Measurements from ENCODE around the gene IGIP.

IGIP gene

GRCh38 chr5:140084541-140084940, 41.2 kb upstream of the IGIP start:
- Histone ChIP-seq H3K36me3 (ENCODE audit: low read depth) (no peaks in the 10 kb centered on the region), H3K9me3 (ENCODE audit: severe bottlenecking) (no peaks in the 10 kb centered on the region), H3K4me1 (ENCODE audit: insufficient read depth, poor library complexity, severe bottlenecking) (no peaks in the 10 kb centered on the region), H3K4me3 (ENCODE audit: severe bottlenecking) (no peak overlapping the region), H3K27ac (ENCODE audit: poor library complexity, severe bottlenecking) (no peak overlapping the region), H3K27me3 (ENCODE audit: insufficient read depth, poor library complexity, severe bottlenecking) (no peaks in the 10 kb centered on the region)
- no peak for DNase-seq (ENCODE audit: low spot score)
- no peak for TF ChIP-seq CTCF (IDR thresholded peaks at IDR 0.05; ENCODE audit: poor library complexity, severe bottlenecking)
- ATAC-seq (ENCODE audit: low read depth), result no peak

- TF ChIP-seq CTCF (IDR thresholded peaks at IDR 0.05; ENCODE audit: poor library complexity, severe bottlenecking), result no peak
- Histone ChIP-seq H3K4me3 (ENCODE audit: severe bottlenecking) (no peak overlapping the region), H3K9me3 (ENCODE audit: severe bottlenecking) (no peaks in the 10 kb centered on the region), H3K36me3 (ENCODE audit: low read depth) (no peaks in the 10 kb centered on the region), H3K27ac (ENCODE audit: poor library complexity, severe bottlenecking) (no peak overlapping the region), H3K4me1 (ENCODE audit: insufficient read depth, poor library complexity, severe bottlenecking) (no peaks in the 10 kb centered on the region), H3K27me3 (ENCODE audit: insufficient read depth, poor library complexity, severe bottlenecking) (no peaks in the 10 kb centered on the region)
- DNase-seq (ENCODE audit: low spot score) (no peak), ATAC-seq (ENCODE audit: low read depth) (no peak)
These were observed 35.5 kb upstream of the IGIP start for GRCh38 chr5:140090251-140090650.

- no peak for TF ChIP-seq CTCF (IDR thresholded peaks at IDR 0.05; ENCODE audit: poor library complexity, severe bottlenecking)
- Histone ChIP-seq H3K36me3 (ENCODE audit: low read depth) (no peaks in the 10 kb centered on the region), H3K9me3 (ENCODE audit: severe bottlenecking) (no peaks in the 10 kb centered on the region), H3K27me3 (ENCODE audit: insufficient read depth, poor library complexity, severe bottlenecking) (no peaks in the 10 kb centered on the region), H3K4me3 (ENCODE audit: severe bottlenecking) (no peak overlapping the region), H3K27ac (ENCODE audit: poor library complexity, severe bottlenecking) (no peak overlapping the region), H3K4me1 (ENCODE audit: insufficient read depth, poor library complexity, severe bottlenecking) (no peaks in the 10 kb centered on the region)
- DNase-seq (ENCODE audit: low spot score) (no peak), ATAC-seq (ENCODE audit: low read depth) (no peak)
These were observed 32.6 kb upstream of the IGIP start for GRCh38 chr5:140093179-140093578.

GRCh38 chr5:140093866-140094265, 31.9 kb upstream of the IGIP start:
- no peaks in the 10 kb centered on the region for H3K9me3 ChIP-seq (ENCODE audit: severe bottlenecking)
- no peak for TF ChIP-seq CTCF (IDR thresholded peaks at IDR 0.05; ENCODE audit: poor library complexity, severe bottlenecking)

GRCh38 chr5:140094889-140095288, 30.8 kb upstream of the IGIP start:
- no peak overlapping the region for H3K27ac ChIP-seq (ENCODE audit: poor library complexity, severe bottlenecking)
- TF ChIP-seq CTCF (IDR thresholded peaks at IDR 0.05; ENCODE audit: poor library complexity, severe bottlenecking), result no peak
- ATAC-seq (ENCODE audit: low read depth) (no peak), DNase-seq (ENCODE audit: low spot score) (no peak)
- no peaks in the 10 kb centered on the region for H3K27me3 ChIP-seq (ENCODE audit: insufficient read depth, poor library complexity, severe bottlenecking)
- no peaks in the 10 kb centered on the region for H3K4me1 ChIP-seq (ENCODE audit: insufficient read depth, poor library complexity, severe bottlenecking)
- no peaks in the 10 kb centered on the region for H3K9me3 ChIP-seq (ENCODE audit: severe bottlenecking)
- H3K4me3 ChIP-seq (ENCODE audit: severe bottlenecking), result no peak overlapping the region
- H3K36me3 ChIP-seq (ENCODE audit: low read depth), result no peaks in the 10 kb centered on the region

More at GRCh38 chr5:140093866-140094265, 31.9 kb upstream of the IGIP start:
- no peak overlapping the region for H3K27ac ChIP-seq (ENCODE audit: poor library complexity, severe bottlenecking)
- H3K36me3 ChIP-seq (ENCODE audit: low read depth), result no peaks in the 10 kb centered on the region
- H3K27me3 ChIP-seq (ENCODE audit: insufficient read depth, poor library complexity, severe bottlenecking), result no peaks in the 10 kb centered on the region
- DNase-seq (ENCODE audit: low spot score), result no peak
- no peak for ATAC-seq (ENCODE audit: low read depth)
- H3K4me1 ChIP-seq (ENCODE audit: insufficient read depth, poor library complexity, severe bottlenecking), result no peaks in the 10 kb centered on the region
- H3K4me3 ChIP-seq (ENCODE audit: severe bottlenecking), result no peak overlapping the region

All from RWPE2 (cell line).